Measurements from ENCODE around the gene PHAF1.

- TF ChIP-seq POLR2A (IDR thresholded peaks at IDR 0.05), result no peak
- TF ChIP-seq, protein P1, sequence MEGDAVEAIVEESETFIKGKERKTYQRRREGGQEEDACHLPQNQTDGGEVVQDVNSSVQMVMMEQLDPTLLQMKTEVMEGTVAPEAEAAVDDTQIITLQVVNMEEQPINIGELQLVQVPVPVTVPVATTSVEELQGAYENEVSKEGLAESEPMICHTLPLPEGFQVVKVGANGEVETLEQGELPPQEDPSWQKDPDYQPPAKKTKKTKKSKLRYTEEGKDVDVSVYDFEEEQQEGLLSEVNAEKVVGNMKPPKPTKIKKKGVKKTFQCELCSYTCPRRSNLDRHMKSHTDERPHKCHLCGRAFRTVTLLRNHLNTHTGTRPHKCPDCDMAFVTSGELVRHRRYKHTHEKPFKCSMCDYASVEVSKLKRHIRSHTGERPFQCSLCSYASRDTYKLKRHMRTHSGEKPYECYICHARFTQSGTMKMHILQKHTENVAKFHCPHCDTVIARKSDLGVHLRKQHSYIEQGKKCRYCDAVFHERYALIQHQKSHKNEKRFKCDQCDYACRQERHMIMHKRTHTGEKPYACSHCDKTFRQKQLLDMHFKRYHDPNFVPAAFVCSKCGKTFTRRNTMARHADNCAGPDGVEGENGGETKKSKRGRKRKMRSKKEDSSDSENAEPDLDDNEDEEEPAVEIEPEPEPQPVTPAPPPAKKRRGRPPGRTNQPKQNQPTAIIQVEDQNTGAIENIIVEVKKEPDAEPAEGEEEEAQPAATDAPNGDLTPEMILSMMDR (IDR thresholded peaks at IDR 0.05), result no peak
These were observed 65.0 kb downstream of the PHAF1 start for GRCh38 chr16:67174706-67175231.
